Mononuclear cell (primary cell): ENCODE data around the gene PZP. TPM values are rescaled to one million over a fixed set of nuclear protein-coding genes. Genes with fewer than 3 reads are reported as not detected.

Experiments
- H3K27me3 ChIP-seq: 2 replicates; pipeline ENCODE4 v1.6.0; 2011; ENCODE audit warnings: low read length, control low read depth; ENCODE audit not compliant: insufficient read depth
- H3K4me1 ChIP-seq: 2 replicates; pipeline ENCODE4 v1.5.1; 2011; ENCODE audit warnings: mild to moderate bottlenecking, low read length, control low read depth; ENCODE audit not compliant: insufficient read depth
- H3K4me3 ChIP-seq: 2 replicates; pipeline ENCODE4 v1.5.1; 2011; ENCODE audit warnings: mild to moderate bottlenecking, low read length, moderate library complexity
- H3K9me3 ChIP-seq: 2 replicates; pipeline ENCODE4 v1.5.1; 2011; ENCODE audit warnings: low read depth, mild to moderate bottlenecking, control low read depth, low read length
- total RNA-seq: library from RNA; depleted of rRNA; stranded (reverse); fragments of >200 nt; gene quantifications from one replicate; pipeline ENCODE4 v1.2.3, GENCODE V29; 2012

Gene PZP
- total RNA-seq, 1 donor, result not detected

GRCh38 chr12:9106610-9107541, 101.3 kb downstream of the PZP start:
- Histone ChIP-seq H3K4me3 (no peak overlapping the region), H3K4me1 (no peaks in the 10 kb centered on the region), H3K9me3 (no peaks in the 10 kb centered on the region), H3K27me3 (no peaks in the 10 kb centered on the region)

- Histone ChIP-seq H3K27me3 (no peaks in the 10 kb centered on the region), H3K4me1 (no peaks in the 10 kb centered on the region), H3K4me3 (no peak overlapping the region), H3K9me3 (no peaks in the 10 kb centered on the region)
Measured at GRCh38 chr12:9106067-9106466, 102.1 kb downstream of the PZP start.

GRCh38 chr12:9104767-9105423, 103.3 kb downstream of the PZP start:
- Histone ChIP-seq H3K27me3 (no peaks in the 10 kb centered on the region), H3K9me3 (no peaks in the 10 kb centered on the region), H3K4me3 (no peak overlapping the region), H3K4me1 (no peaks in the 10 kb centered on the region)

- H3K9me3 ChIP-seq, result no peaks in the 10 kb centered on the region
- H3K27me3 ChIP-seq, result no peaks in the 10 kb centered on the region
- H3K4me1 ChIP-seq, result no peaks in the 10 kb centered on the region
- no peak overlapping the region for H3K4me3 ChIP-seq
Measured at GRCh38 chr12:9104087-9104486, 104.1 kb downstream of the PZP start.

GRCh38 chr12:9103050-9103849, 104.9 kb downstream of the PZP start:
- Histone ChIP-seq H3K9me3 (no peaks in the 10 kb centered on the region), H3K4me1 (no peaks in the 10 kb centered on the region), H3K4me3 (no peak overlapping the region), H3K27me3 (no peaks in the 10 kb centered on the region)

GRCh38 chr12:9101018-9101687, 107.0 kb downstream of the PZP start:
- Histone ChIP-seq H3K9me3 (no peaks in the 10 kb centered on the region), H3K4me1 (peaks cover 7% of the 10 kb centered on the region), H3K27me3 (no peaks in the 10 kb centered on the region), H3K4me3 (no peak overlapping the region)

GRCh38 chr12:9099552-9100190, 108.5 kb downstream of the PZP start:
- no peaks in the 10 kb centered on the region for H3K27me3 ChIP-seq
- H3K4me1 ChIP-seq, result peaks cover 8% of the 10 kb centered on the region
- no peaks in the 10 kb centered on the region for H3K9me3 ChIP-seq
- H3K4me3 ChIP-seq, result no peak overlapping the region

Other genes starting within 250 kb of the PZP start
- gene KLRG1, start 218.8 kb downstream of the PZP start, total RNA-seq, result 23.6 TPM
- not detected for gene A2M, start 92.5 kb downstream of the PZP start, total RNA-seq